ENCODE results near the gene PAQR6. TPM values are rescaled to one million over a fixed set of nuclear protein-coding genes. Genes with fewer than 3 reads are reported as not detected.

Gene PAQR6
- polyA plus RNA-seq, 1 donor from 2014 or later: 16.8 TPM

DNA sequence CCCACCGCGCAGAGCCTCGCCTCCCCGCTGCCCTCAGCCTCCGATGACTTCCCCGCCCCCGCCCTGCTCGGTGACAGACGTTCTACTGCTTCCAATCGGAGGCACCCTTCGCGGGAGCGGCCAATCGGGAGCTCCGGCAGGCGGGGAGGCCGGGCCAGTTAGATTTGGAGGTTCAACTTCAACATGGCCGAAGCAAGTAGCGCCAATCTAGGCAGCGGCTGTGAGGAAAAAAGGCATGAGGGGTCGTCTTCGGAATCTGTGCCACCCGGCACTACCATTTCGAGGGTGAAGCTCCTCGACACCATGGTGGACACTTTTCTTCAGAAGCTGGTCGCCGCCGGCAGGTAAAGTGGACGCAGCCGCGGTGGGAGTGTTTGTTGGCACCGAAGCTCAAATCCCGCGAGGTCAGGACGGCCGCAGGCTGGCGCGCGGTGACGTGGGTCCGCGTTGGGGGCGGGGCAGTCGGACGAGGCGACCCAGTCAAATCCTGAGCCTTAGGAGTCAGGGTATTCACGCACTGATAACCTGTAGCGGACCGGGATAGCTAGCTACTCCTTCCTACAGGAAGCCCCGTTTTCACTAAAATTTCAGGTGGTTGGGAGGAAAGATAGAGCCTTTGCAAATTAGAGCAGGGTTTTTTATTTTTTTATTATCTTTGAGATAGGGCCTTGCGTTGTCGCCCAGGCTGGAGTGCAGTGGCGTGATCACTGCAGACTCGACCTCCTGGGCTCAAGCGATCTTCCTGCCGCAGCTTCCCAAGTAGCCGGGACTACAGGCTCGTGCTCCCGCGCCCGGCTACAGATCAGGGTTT, 34.8 kb downstream of the PAQR6 start, which contains the start of gene PMF1:
Gene PMF1, plus strand, starts transcription at position 175 of the 811 bp plus-strand sequence. Its CDS starts 9 bp downstream, at position 184.
- Histone ChIP-seq H3K9ac (ENCODE audit: low read length) (peak within 1 kb of the TSS; percentile 89), H3F3A (ENCODE audit: insufficient read depth, low read length, poor library complexity, severe bottlenecking) (no peaks in the 10 kb centered on the region), H4K20me1 (ENCODE audit: insufficient read depth) (no peaks in the 10 kb centered on the region), H2AFZ (ENCODE audit: low read depth, low read length) (peak within 1 kb of the TSS; percentile 77), H3K9me2 (ENCODE audit: insufficient read depth, low read length) (no peaks in the 10 kb centered on the region), H3K4me3 (ENCODE audit: low read length) (peak within 1 kb of the TSS; percentile 81), H3K36me3 (ENCODE audit: insufficient read depth, low read length) (no peaks in the 10 kb centered on the region), H3K27ac (ENCODE audit: low read length) (peak within 1 kb of the TSS; percentile 96), H3K79me2 (replicated peaks; ENCODE audit: insufficient read depth, low read length) (peaks cover 10% of the 10 kb centered on the region), H3K27me3 (ENCODE audit: insufficient read depth, low read depth, low read length) (no peaks in the 10 kb centered on the region), H3K9me3 (ENCODE audit: low read length) (no peaks in the 10 kb centered on the region), H3K4me2 (ENCODE audit: low read length) (peak within 1 kb of the TSS; percentile 94)
- TF ChIP-seq CTCF (IDR thresholded peaks at IDR 0.05; ENCODE audit: poor library complexity, severe bottlenecking): peak; percentile 44
- no peak for TF ChIP-seq EZH2 (IDR thresholded peaks at IDR 0.05; ENCODE audit: borderline replicate concordance, insufficient read depth, low read length, poor library complexity, severe bottlenecking)
- peak; percentile 98 for TF ChIP-seq TAF1 (IDR thresholded peaks at IDR 0.05; ENCODE audit: low read depth)
- peak; percentile 46 for TF ChIP-seq SMC3 (conservative IDR thresholded peaks at IDR 0.05; ENCODE audit: poor library complexity)
- TF ChIP-seq POLR2AphosphoS5 (IDR thresholded peaks at IDR 0.05): peak; percentile 91
- peak; percentile 91 for TF ChIP-seq REST (IDR thresholded peaks at IDR 0.05; ENCODE audit: borderline replicate concordance)
- TF ChIP-seq RAD21 (conservative IDR thresholded peaks at IDR 0.05): no peak
- peak; percentile 79 for TF ChIP-seq MXI1 (conservative IDR thresholded peaks at IDR 0.05; ENCODE audit: poor library complexity, severe bottlenecking)
- peak; percentile 71 for TF ChIP-seq EP300 (conservative IDR thresholded peaks at IDR 0.05; ENCODE audit: poor library complexity, severe bottlenecking)

DNA sequence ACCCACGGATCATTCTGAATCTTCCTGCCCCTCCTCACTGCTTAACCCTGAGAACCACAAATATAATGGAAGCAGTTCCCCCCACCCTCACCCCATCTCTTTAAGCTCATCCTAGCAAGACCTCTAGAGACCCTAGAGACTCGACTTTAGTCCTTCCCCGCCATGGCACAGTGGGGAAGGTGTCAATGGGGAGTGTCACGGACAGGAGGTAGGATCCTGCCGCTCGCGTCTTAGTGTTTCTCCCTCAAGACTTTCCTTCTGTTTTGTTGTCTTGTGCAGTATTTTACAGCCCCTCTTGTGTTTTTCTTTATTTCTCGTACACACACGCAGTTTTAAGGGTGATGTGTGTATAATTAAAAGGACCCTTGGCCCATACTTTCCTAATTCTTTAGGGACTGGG, 35.7 kb downstream of the PAQR6 start:
- Histone ChIP-seq H3K27me3 (ENCODE audit: insufficient read depth, low read depth, low read length) (no peaks in the 10 kb centered on the region), H3K79me2 (replicated peaks; ENCODE audit: insufficient read depth, low read length) (peaks cover 10% of the 10 kb centered on the region), H3K4me3 (ENCODE audit: low read length) (peak overlapping the region; percentile 81), H3K27ac (ENCODE audit: low read length) (peak overlapping the region; percentile 96), H3K4me2 (ENCODE audit: low read length) (peak overlapping the region; percentile 29), H3K9me2 (ENCODE audit: insufficient read depth, low read length) (no peaks in the 10 kb centered on the region), H3K36me3 (ENCODE audit: insufficient read depth, low read length) (no peaks in the 10 kb centered on the region), H2AFZ (ENCODE audit: low read depth, low read length) (no peak overlapping the region), H4K20me1 (ENCODE audit: insufficient read depth) (no peaks in the 10 kb centered on the region), H3K9me3 (ENCODE audit: low read length) (no peaks in the 10 kb centered on the region), H3K9ac (ENCODE audit: low read length) (peak overlapping the region; percentile 89), H3F3A (ENCODE audit: insufficient read depth, low read length, poor library complexity, severe bottlenecking) (no peaks in the 10 kb centered on the region)
- TF ChIP-seq TAF1 (IDR thresholded peaks at IDR 0.05; ENCODE audit: low read depth) (no peak), REST (IDR thresholded peaks at IDR 0.05; ENCODE audit: borderline replicate concordance) (no peak), EP300 (conservative IDR thresholded peaks at IDR 0.05; ENCODE audit: poor library complexity, severe bottlenecking) (no peak), RAD21 (conservative IDR thresholded peaks at IDR 0.05) (no peak), CTCF (IDR thresholded peaks at IDR 0.05; ENCODE audit: poor library complexity, severe bottlenecking) (no peak), SMC3 (conservative IDR thresholded peaks at IDR 0.05; ENCODE audit: poor library complexity) (no peak), POLR2AphosphoS5 (IDR thresholded peaks at IDR 0.05) (no peak), MXI1 (conservative IDR thresholded peaks at IDR 0.05; ENCODE audit: poor library complexity, severe bottlenecking) (no peak), EZH2 (IDR thresholded peaks at IDR 0.05; ENCODE audit: borderline replicate concordance, insufficient read depth, low read length, poor library complexity, severe bottlenecking) (no peak)

Data from neural cell (in vitro differentiated cells).